H1 (cell line): Measurements from ENCODE around the gene CPXCR1. TPM values are rescaled to one million over a fixed set of nuclear protein-coding genes. Genes with fewer than 3 reads are reported as not detected.

Source experiments
- ASH2L ChIP-seq: fragments of 200-600, 300-600 bp; sonication (generic); IDR thresholded peaks from one replicate; pipeline ENCODE4 v1.7.1; 2017; ENCODE audit warnings: low read length
- HDAC2 ChIP-seq, 2 experiments: fragments of 300-600 bp in 1 of 2; sonication (generic) in 1 of 2; IDR thresholded peaks; 2 replicates each; pipeline ENCODE4 v1.6.1; 2011 to 2012; ENCODE audit warnings: low read depth in 2 of 2, low read length in 2 of 2, mild to moderate bottlenecking in 2 of 2, moderate library complexity in 2 of 2, borderline replicate concordance in 1 of 2, inconsistent platforms in 1 of 2
- polyA plus RNA-seq, 7 experiments: library from polyadenylated mRNA; depleted of rRNA in 3 of 7; stranded (reverse) in 5 of 7; unstranded in 2 of 7; fragments of >200 nt in 5 of 7; fragments of 200-250 nt in 2 of 7; gene quantifications; 1 replicate in 5 of 7; 2 replicates in 1 of 7; 4 replicates in 1 of 7; pipeline versions ENCODE4 v1.2.1 to v1.2.3, GENCODE V29; 2011 to 2013; ENCODE audit warnings: missing spikeins in 2 of 7, mixed read lengths in 2 of 7
- total RNA-seq: library from RNA; stranded (reverse); fragmentation: NEBNext Ultra II Directional; extraction: Animal tissue kit (Norgen Biotek cat#: 25700); gene quantifications from 2 replicates; pipeline ENCODE4 v1.2.1, GENCODE V29; 2021

CPXCR1 gene
- total and polyA plus RNA-seq, 2 of the 8 experiments (the other 6 are each of a cell fraction or from before 2014, with no cell fraction given) = not detected

DNA sequence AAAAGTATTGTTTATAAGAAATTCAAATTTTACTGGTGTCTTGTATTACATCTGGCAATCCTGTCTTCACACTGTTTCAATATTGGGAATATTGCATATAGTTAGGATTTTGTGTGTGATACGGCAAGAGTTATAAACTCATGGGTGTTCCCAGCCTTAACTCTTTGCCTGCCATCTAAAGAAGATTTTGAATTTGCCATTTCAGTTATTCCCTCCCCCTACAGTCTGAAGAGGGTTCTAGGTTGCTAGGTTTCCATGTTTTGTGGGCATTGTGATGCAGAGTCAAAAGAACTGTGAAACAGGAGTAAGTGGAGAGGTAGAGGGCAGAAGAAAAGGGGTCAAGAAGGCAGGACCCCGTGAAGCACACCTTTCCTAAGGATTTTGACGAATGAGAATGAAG, at the start of gene CPXCR1 (continued):
- TF ChIP-seq HDAC2 (IDR thresholded peaks at IDR 0.05; ENCODE audit: borderline replicate concordance in 1 of 2, low read depth in 2 of 2, low read length in 2 of 2) (no peak), ASH2L (no peak)
